Esophagus squamous epithelium (tissue), 4 donors: Measurements from ENCODE around the gene RYR3.

Experiments
- POLR2A ChIP-seq, 4 donors: fragments of 450-650 bp; IDR thresholded peaks; one replicate each; pipeline ENCODE4 v1.6.1; 2017; ENCODE audit warnings: antibody characterized with exemption in 4 of 4, mild to moderate bottlenecking in 4 of 4, moderate library complexity in 3 of 4
- TF ChIP-seq, protein P1 (sequence below), 6 experiments: fragments of 450-650 bp in 4 of 6; fragments of 200-600 bp in 2 of 6; sonication (generic) in 2 of 6; IDR thresholded peaks; one replicate each; pipeline ENCODE4 v1.5.1; 2016 to 2019; ENCODE audit warnings: antibody characterized with exemption in 6 of 6, mild to moderate bottlenecking in 4 of 6, moderate library complexity in 4 of 6

- TF ChIP-seq, protein P1, sequence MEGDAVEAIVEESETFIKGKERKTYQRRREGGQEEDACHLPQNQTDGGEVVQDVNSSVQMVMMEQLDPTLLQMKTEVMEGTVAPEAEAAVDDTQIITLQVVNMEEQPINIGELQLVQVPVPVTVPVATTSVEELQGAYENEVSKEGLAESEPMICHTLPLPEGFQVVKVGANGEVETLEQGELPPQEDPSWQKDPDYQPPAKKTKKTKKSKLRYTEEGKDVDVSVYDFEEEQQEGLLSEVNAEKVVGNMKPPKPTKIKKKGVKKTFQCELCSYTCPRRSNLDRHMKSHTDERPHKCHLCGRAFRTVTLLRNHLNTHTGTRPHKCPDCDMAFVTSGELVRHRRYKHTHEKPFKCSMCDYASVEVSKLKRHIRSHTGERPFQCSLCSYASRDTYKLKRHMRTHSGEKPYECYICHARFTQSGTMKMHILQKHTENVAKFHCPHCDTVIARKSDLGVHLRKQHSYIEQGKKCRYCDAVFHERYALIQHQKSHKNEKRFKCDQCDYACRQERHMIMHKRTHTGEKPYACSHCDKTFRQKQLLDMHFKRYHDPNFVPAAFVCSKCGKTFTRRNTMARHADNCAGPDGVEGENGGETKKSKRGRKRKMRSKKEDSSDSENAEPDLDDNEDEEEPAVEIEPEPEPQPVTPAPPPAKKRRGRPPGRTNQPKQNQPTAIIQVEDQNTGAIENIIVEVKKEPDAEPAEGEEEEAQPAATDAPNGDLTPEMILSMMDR (IDR thresholded peaks at IDR 0.05), result no peak
- TF ChIP-seq POLR2A (IDR thresholded peaks at IDR 0.05), result no peak
These were observed 12.1 kb upstream of the RYR3 start for GRCh38 chr15:33298631-33299030.
